Measurements from ENCODE around the gene PRM1.
"Not testable (repeated sequence)": the region's sequence is repeated elsewhere in the genome, so short reads cannot be mapped to it uniquely, and the experiment has no call there.

The PRM1 gene

GRCh38 chr16:11296351-11296705 is 15.2 kb upstream of the PRM1 start:
- Histone ChIP-seq H3K4me3 (ENCODE audit: low read length) (no peak overlapping the region), H3K36me3 (ENCODE audit: control insufficient read depth, insufficient read depth, low read length) (no peaks in the 10 kb centered on the region), H3K27ac (ENCODE audit: low read length) (no peak overlapping the region), H3K9me3 (ENCODE audit: control insufficient read depth, insufficient read depth, low read length) (no peaks in the 10 kb centered on the region), H3K27me3 (ENCODE audit: control insufficient read depth, insufficient read depth, low read length) (no peaks in the 10 kb centered on the region), H3K4me1 (ENCODE audit: control insufficient read depth, insufficient read depth, low read length) (peaks cover 4% of the 10 kb centered on the region)
- DNase-seq (ENCODE audit: low read depth, low spot score) = no peak
- WGBS (ENCODE audit: insufficient coverage, insufficient read length) = no CpG with 5 or more reads among the region's 3 CpGs

GRCh38 chr16:11295672-11296071 is 14.5 kb upstream of the PRM1 start:
- H3K4me3 ChIP-seq (ENCODE audit: low read length) = no peak overlapping the region
- no peaks in the 10 kb centered on the region for H3K9me3 ChIP-seq (ENCODE audit: control insufficient read depth, insufficient read depth, low read length)
- WGBS (ENCODE audit: insufficient coverage, insufficient read length) = no CpG with 5 or more reads among the region's 4 CpGs
- no peaks in the 10 kb centered on the region for H3K36me3 ChIP-seq (ENCODE audit: control insufficient read depth, insufficient read depth, low read length)
- no peak for DNase-seq (ENCODE audit: low read depth, low spot score)
- no peak overlapping the region for H3K27ac ChIP-seq (ENCODE audit: low read length)
- no peaks in the 10 kb centered on the region for H3K27me3 ChIP-seq (ENCODE audit: control insufficient read depth, insufficient read depth, low read length)
- peaks cover 4% of the 10 kb centered on the region for H3K4me1 ChIP-seq (ENCODE audit: control insufficient read depth, insufficient read depth, low read length)

- H3K27ac ChIP-seq (ENCODE audit: low read length) = no peak overlapping the region
- no peaks in the 10 kb centered on the region; the same call in 1 of the 2 replicates for H3K4me1 ChIP-seq (ENCODE audit: control insufficient read depth, insufficient read depth, low read length)
- no peaks in the 10 kb centered on the region for H3K27me3 ChIP-seq (ENCODE audit: control insufficient read depth, insufficient read depth, low read length)
- no peak overlapping the region for H3K4me3 ChIP-seq (ENCODE audit: low read length)
- no peaks in the 10 kb centered on the region for H3K9me3 ChIP-seq (ENCODE audit: control insufficient read depth, insufficient read depth, low read length)
- no CpG with 5 or more reads among the region's 7 CpGs for WGBS (ENCODE audit: insufficient coverage, insufficient read length)
- DNase-seq (ENCODE audit: low read depth, low spot score) = no peak
- H3K36me3 ChIP-seq (ENCODE audit: control insufficient read depth, insufficient read depth, low read length) = no peaks in the 10 kb centered on the region
Measured at GRCh38 chr16:11292076-11292748, 11.1 kb upstream of the PRM1 start.

- Histone ChIP-seq H3K4me3 (ENCODE audit: low read length) (no peak overlapping the region), H3K36me3 (ENCODE audit: control insufficient read depth, insufficient read depth, low read length) (no peaks in the 10 kb centered on the region), H3K27me3 (ENCODE audit: control insufficient read depth, insufficient read depth, low read length) (no peaks in the 10 kb centered on the region), H3K4me1 (ENCODE audit: control insufficient read depth, insufficient read depth, low read length) (no peaks in the 10 kb centered on the region), H3K9me3 (ENCODE audit: control insufficient read depth, insufficient read depth, low read length) (no peaks in the 10 kb centered on the region), H3K27ac (ENCODE audit: low read length) (no peak overlapping the region)
- DNase-seq (ENCODE audit: low read depth, low spot score) = no peak
- WGBS (ENCODE audit: insufficient coverage, insufficient read length) = no CpG with 5 or more reads among the region's 10 CpGs
Measured at GRCh38 chr16:11291091-11291703, 10.1 kb upstream of the PRM1 start.

GRCh38 chr16:11290102-11290893 is 9.2 kb upstream of the PRM1 start:
- no peak overlapping the region for H3K27ac ChIP-seq (ENCODE audit: low read length)
- no peak overlapping the region for H3K4me3 ChIP-seq (ENCODE audit: low read length)
- no peaks in the 10 kb centered on the region for H3K27me3 ChIP-seq (ENCODE audit: control insufficient read depth, insufficient read depth, low read length)
- H3K4me1 ChIP-seq (ENCODE audit: control insufficient read depth, insufficient read depth, low read length) = no peaks in the 10 kb centered on the region
- no peaks in the 10 kb centered on the region for H3K36me3 ChIP-seq (ENCODE audit: control insufficient read depth, insufficient read depth, low read length)
- WGBS (ENCODE audit: insufficient coverage, insufficient read length) = no CpG with 5 or more reads among the region's 8 CpGs
- DNase-seq (ENCODE audit: low read depth, low spot score) = no peak
- no peaks in the 10 kb centered on the region for H3K9me3 ChIP-seq (ENCODE audit: control insufficient read depth, insufficient read depth, low read length)

- not testable (repeated sequence) for DNase-seq (ENCODE audit: low read depth, low spot score); H3K9me3 ChIP-seq (ENCODE audit: control insufficient read depth, insufficient read depth, low read length); H3K4me1 ChIP-seq (ENCODE audit: control insufficient read depth, insufficient read depth, low read length); H3K27ac ChIP-seq (ENCODE audit: low read length); H3K4me3 ChIP-seq (ENCODE audit: low read length); H3K36me3 ChIP-seq (ENCODE audit: control insufficient read depth, insufficient read depth, low read length); H3K27me3 ChIP-seq (ENCODE audit: control insufficient read depth, insufficient read depth, low read length)
- WGBS (ENCODE audit: insufficient coverage, insufficient read length) = no CpG with 5 or more reads among the region's 4 CpGs
Measured at GRCh38 chr16:11289696-11290095, 8.6 kb upstream of the PRM1 start.

GRCh38 chr16:11289202-11289601 is 8.1 kb upstream of the PRM1 start:
- Histone ChIP-seq H3K4me1 (ENCODE audit: control insufficient read depth, insufficient read depth, low read length) (no peaks in the 10 kb centered on the region), H3K4me3 (ENCODE audit: low read length) (no peak overlapping the region), H3K27ac (ENCODE audit: low read length) (no peak overlapping the region), H3K36me3 (ENCODE audit: control insufficient read depth, insufficient read depth, low read length) (no peaks in the 10 kb centered on the region), H3K9me3 (ENCODE audit: control insufficient read depth, insufficient read depth, low read length) (no peaks in the 10 kb centered on the region), H3K27me3 (ENCODE audit: control insufficient read depth, insufficient read depth, low read length) (no peaks in the 10 kb centered on the region)
- DNase-seq (ENCODE audit: low read depth, low spot score) = no peak
- WGBS (ENCODE audit: insufficient coverage, insufficient read length) = no CpG with 5 or more reads among the region's 2 CpGs

- H3K4me1 ChIP-seq (ENCODE audit: control insufficient read depth, insufficient read depth, low read length) = no peaks in the 10 kb centered on the region; the same call in 1 of the 2 replicates
- no peaks in the 10 kb centered on the region for H3K9me3 ChIP-seq (ENCODE audit: control insufficient read depth, insufficient read depth, low read length)
- H3K27ac ChIP-seq (ENCODE audit: low read length) = no peak overlapping the region
- no peaks in the 10 kb centered on the region for H3K27me3 ChIP-seq (ENCODE audit: control insufficient read depth, insufficient read depth, low read length)
- no peaks in the 10 kb centered on the region for H3K36me3 ChIP-seq (ENCODE audit: control insufficient read depth, insufficient read depth, low read length)
- no peak overlapping the region for H3K4me3 ChIP-seq (ENCODE audit: low read length)
- WGBS (ENCODE audit: insufficient coverage, insufficient read length) = no CpG with 5 or more reads among the region's 2 CpGs
- no peak for DNase-seq (ENCODE audit: low read depth, low spot score)
Measured at GRCh38 chr16:11285842-11286241, 4.7 kb upstream of the PRM1 start.

- no peaks in the 10 kb centered on the region for H3K9me3 ChIP-seq (ENCODE audit: control insufficient read depth, insufficient read depth, low read length)
- H3K27ac ChIP-seq (ENCODE audit: low read length) = no peak overlapping the region
- H3K36me3 ChIP-seq (ENCODE audit: control insufficient read depth, insufficient read depth, low read length) = no peaks in the 10 kb centered on the region
- no peak for DNase-seq (ENCODE audit: low read depth, low spot score)
- WGBS (ENCODE audit: insufficient coverage, insufficient read length) = no CpG with 5 or more reads among the region's 4 CpGs
- no peaks in the 10 kb centered on the region; the same call in 1 of the 2 replicates for H3K4me1 ChIP-seq (ENCODE audit: control insufficient read depth, insufficient read depth, low read length)
- H3K4me3 ChIP-seq (ENCODE audit: low read length) = no peak overlapping the region
- H3K27me3 ChIP-seq (ENCODE audit: control insufficient read depth, insufficient read depth, low read length) = no peaks in the 10 kb centered on the region
Measured at GRCh38 chr16:11283820-11284248, 2.7 kb upstream of the PRM1 start.

- Histone ChIP-seq H3K36me3 (ENCODE audit: control insufficient read depth, insufficient read depth, low read length) (no peaks in the 10 kb centered on the region), H3K9me3 (ENCODE audit: control insufficient read depth, insufficient read depth, low read length) (no peaks in the 10 kb centered on the region), H3K27ac (ENCODE audit: low read length) (no peak overlapping the region), H3K4me1 (ENCODE audit: control insufficient read depth, insufficient read depth, low read length) (no peaks in the 10 kb centered on the region; the same call in 1 of the 2 replicates), H3K4me3 (ENCODE audit: low read length) (no peak overlapping the region), H3K27me3 (ENCODE audit: control insufficient read depth, insufficient read depth, low read length) (no peaks in the 10 kb centered on the region)
- no CpG with 5 or more reads among the region's 7 CpGs for WGBS (ENCODE audit: insufficient coverage, insufficient read length)
- no peak for DNase-seq (ENCODE audit: low read depth, low spot score)
Measured at GRCh38 chr16:11278681-11279628, 2.2 kb downstream of the PRM1 start.
